Globus pallidus (tissue), 1 donor: ENCODE measurements around the gene OPA3.

Source experiments
- DNase-seq: peaks from one replicate; pipeline ENCODE4 v3.0.0-alpha.2; 2015; ENCODE audit warnings: low spot score

OPA3 gene

DNA sequence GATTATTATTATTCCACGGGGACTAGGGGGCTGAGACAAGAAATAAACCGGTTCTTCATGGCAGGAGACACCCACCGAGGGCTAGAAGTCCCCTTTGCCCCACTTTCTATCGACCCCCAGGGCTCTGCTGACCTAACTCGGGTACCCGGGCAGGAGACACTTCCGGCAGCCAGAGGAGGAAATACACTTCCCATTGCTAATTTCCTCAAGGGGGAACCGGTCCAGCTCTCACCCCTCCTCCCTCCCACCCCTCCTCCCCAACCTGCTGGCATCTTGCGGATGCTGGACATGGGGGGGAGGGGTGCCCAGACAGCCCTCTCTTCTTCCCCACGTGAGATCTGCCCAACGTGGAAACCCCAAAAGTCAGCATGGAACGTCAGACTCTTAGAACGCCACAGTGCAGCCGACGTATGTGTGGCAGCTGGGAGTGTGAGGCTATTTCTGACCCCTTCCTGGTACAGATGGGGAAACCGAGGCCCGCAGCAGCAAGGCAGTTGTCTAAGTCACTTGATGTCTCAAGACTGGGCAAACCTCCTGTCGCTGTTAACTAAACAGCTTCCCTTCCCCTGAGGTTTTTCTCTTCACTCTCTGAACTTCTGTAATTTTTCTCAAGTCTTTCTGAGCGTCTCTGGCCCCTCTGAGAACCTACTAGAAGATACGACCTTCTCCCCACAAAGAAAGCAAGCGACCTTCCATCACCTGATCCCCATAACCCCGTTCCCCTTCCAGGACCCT lies 13.8 kb upstream of the OPA3 start:
- DNase-seq = no peak

DNA sequence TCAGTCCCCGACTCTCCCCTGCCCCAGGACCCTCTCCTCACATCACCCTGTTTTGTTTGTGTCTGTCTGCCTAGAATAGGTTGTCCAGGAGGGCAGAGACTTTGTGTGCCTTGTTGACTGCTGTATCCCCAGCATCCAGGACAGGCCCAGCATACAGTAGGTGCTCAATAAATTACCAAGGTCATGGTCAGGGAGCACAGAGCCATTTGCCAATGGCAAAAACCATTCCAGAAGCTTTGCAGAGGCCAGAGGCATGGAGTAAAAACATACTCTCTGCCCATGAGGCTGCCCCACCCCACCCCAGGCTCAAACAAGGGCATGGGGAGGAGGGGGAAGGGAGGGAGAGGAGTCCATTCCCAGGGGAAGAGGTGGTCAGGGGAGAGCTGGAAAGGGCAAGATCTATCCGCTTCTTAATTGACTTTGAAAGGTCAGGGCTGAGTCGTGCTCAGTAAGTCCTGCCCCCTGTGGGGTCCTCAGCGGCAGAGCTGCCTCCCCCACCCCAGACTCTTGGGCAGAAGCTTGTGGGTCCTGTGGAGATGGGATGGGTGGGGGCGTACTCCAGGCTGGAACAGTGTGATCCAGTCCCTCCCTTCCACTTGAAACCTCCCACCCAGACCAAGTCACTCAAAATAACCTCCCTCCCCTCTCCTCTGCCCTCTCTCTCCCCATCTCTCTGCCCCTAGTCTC lies 13.0 kb upstream of the OPA3 start:
- DNase-seq = no peak

DNA sequence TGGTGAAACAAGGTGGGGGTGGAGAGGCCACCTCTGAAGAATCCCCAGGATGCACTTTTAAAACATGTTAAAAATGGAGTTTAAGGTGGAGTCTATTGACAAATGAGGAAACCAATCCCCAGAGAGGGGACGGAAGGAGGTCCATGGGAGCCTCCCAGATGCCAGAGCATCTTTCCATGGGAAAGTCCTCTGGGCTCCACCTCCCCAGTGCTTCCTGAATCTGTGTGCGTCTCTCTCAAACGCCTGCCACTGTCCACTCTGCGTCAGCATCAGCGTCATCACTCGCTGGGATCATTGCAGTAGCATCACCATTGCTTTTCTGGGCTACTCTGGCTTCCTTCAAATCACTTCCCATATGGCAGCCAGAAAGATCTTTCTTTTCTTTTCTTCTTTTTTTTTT lies 11.2 kb upstream of the OPA3 start:
- no peak for DNase-seq

DNA sequence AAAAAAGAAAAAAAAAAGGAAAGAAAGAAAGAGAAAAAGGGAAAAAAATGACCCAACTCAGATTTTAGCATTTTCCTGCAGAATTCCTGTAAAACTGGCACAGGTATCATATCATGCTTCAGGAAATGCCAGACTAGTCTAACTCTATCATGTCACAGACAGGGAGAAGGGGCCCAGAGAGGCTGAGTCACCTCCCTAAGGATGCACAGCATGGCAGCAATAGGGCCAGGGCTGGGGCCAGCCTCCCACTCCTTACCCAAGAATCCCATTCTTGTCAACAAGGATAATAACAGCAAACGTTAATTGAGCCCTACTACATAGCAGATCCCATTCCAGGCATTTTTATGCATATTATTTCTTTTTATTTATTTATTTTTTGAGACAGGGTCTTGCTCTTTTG lies 8.9 kb upstream of the OPA3 start:
- no peak for DNase-seq

DNA sequence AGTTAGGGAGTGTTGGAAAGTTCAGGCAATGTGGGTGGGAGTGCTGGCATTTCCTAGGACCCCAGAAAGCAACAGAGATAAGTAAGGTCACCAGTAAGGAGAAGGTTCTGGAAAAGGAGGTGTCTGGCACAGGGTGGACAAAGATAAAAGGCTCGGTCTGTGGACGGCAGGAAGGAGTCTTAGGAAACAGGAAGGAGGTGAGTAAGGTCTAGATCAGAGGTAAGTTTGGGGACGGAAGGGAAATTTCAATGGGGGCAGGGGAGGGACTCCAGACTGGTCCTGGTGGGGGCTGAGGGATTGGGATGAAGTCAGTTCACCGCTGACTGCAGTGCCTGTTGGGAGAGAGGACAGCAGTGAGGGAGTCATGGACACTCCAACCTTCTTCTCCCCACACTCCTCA lies 7.8 kb upstream of the OPA3 start:
- no peak for DNase-seq

DNA sequence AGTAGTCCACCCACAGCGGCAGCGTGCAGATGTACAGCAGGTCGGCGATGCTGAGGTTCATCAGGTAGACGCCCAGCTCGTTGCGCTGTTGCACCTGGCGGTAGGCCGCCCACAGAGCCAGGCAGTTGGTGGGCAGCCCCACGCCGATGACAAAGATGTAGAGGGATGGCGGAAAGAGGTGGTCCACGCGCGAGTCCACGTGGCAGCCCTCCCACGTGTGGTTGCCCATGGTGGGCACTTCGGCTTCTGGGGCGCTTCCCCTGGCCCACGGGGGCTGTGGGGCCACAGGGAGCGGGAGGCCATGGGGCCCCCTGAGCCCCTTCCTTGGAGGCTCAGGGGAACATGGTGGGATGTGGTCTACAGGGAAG lies 7.0 kb upstream of the OPA3 start:
- no peak for DNase-seq

DNA sequence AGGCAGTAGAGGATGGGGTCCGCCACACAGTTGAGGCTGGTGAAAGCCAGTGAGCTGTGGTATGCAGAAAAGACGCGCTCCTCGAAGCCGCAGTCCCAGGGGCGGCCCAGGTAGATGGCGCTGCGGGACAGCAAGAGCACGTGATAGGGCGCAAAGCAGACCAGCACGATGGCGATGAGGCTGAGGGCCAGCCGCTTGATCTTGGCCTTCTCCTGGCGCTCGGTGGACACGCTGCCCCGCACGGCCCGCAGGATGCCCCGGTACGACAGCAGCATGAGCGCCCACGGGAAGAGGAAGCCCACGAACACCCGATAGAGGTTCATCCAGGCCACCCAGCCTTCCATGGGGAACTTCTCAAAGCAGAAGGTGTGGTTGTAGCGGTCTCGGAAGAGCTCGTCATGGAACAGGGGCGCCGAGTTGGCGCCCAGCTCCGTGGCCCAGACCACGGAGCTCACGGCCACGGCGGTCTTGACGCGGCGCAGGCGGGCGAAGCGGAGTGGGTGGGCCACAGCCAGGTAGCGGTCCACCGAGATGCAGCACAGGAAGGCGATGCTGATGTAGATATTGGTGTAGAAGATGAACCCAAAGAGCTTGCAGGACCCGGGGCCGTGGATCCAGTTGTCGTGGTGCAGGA lies 6.5 kb upstream of the OPA3 start:
- DNase-seq = no peak

DNA sequence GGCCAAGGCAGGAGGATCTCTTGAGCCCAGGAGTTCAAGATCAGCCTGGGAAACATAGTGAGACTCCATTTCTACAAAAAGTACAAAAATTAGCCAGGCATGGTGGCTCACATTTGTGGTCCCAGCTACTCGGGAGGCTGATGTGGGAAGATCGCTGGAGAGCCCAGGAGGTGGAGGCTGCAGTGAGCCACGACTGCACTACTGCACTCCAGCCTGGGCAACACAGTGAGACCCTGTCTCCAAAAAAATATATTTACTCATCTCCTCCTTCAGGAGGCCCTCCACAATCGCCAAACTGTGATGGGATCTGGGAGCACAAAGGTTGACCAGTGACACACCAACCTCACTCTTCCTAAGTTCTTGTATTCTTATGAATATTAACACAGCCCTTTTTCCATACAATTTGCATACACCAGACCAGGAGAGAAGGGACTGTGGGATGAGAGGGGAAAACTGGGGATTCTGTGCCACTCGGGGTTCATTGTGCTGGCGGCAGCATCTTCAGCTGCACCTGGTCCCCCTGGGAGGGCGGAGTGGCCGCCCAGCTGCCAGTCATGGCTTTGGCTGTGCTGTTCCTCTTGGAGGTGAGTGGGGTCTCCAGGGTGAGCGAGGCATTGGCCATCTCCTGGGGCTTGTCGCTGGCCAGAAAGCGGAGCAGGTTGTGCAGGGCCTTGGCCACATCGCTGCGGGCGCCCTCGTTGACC lies 5.8 kb upstream of the OPA3 start:
- DNase-seq = no peak

DNA sequence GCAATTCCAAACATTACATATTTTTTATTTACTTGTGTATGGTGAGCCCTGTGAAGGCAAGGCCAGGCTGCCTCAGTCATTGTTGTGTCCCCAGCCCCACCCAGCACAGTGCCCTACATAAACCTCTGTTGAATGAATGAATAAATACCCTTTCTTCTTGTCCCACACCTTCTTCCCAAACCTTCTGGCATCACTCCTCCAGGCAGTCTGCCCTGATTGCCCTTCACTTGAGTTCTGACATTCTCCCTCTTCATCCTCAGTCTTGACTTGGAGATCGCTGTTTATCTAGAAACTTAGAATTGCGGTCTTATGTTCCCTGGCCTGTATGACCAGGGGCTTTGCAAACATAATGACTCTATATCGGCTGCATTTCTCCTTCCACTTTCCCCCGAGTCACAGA lies 5.2 kb upstream of the OPA3 start:
- DNase-seq = no peak

DNA sequence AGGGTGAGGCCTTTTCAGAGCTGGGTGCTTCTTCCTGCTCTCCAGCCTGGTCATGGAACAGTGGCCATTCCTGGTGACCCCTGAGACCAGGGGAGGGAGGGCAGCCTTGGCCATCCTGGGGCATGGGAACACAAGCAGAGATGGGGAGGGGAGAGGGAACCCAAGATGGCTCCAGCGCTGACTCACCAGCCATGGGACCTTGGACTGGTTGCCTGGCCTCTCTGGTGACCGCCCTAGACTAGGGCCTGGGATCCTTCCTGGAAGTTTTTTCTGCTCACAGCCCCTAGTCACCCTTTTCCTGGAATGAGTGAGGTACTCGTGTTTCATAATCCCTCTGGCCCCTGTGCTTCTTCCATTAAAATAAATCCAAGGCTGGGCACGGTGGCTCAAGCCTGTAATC lies 3.3 kb upstream of the OPA3 start:
- no peak for DNase-seq

DNA sequence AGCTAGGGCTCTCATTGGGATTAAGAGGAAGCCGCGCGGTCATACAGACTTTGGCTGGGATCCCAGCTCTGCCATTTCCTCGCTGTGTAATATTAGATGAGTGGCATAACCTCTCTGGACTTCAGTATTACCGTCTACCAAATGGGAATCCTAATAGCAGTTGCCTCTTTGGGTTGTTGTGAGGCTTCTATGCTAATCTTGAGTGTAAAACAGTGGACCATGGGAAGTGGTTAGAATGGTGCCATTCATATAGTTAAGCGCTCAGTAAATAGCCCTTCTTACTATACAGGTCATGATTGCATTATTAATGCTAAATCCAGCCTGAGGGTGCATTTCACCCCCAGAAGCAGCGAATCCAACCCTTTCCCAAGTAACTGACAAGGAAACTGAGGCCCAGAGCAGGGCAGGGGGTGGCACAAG lies 566 bp upstream of the OPA3 start:
- no peak for DNase-seq

DNA sequence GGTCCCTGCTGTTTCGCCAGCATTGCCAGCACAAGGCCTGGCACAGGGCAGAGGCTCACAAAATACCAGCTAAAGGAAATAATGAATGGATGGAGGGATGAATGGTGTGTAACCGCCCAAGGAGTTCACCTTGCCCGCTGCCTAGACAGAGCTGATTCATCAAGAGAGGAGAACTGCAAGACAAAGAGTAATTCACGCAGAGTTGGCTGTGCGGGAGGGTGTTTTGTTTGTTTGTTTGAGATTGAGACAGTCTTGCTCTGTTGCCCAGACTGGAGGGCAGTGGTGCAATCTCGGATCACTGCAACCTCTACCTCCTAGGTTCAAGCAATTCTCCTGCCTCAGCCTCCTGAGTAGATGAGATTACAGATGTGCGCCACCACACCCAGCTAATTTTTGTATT lies 3.0 kb downstream of the OPA3 start:
- no peak for DNase-seq

DNA sequence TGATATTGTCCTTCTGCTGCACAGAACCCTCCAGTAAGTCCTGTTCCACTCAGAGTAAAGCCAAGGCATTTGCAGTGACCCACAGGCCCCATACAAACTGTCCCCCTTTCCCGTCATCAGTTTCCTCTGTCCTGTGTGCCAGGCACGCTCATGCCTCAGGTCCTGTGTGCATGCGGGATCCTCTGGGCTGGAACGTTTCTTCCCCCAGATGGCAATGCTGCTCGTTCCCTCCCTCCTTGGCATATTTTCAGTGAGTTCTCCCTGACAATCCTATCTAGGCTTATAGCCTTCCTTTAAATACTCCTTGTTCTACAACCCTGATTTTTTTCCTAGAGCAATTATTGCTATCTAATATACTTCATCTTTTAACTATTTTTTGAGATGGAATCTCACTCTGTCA lies 5.7 kb downstream of the OPA3 start:
- no peak for DNase-seq

DNA sequence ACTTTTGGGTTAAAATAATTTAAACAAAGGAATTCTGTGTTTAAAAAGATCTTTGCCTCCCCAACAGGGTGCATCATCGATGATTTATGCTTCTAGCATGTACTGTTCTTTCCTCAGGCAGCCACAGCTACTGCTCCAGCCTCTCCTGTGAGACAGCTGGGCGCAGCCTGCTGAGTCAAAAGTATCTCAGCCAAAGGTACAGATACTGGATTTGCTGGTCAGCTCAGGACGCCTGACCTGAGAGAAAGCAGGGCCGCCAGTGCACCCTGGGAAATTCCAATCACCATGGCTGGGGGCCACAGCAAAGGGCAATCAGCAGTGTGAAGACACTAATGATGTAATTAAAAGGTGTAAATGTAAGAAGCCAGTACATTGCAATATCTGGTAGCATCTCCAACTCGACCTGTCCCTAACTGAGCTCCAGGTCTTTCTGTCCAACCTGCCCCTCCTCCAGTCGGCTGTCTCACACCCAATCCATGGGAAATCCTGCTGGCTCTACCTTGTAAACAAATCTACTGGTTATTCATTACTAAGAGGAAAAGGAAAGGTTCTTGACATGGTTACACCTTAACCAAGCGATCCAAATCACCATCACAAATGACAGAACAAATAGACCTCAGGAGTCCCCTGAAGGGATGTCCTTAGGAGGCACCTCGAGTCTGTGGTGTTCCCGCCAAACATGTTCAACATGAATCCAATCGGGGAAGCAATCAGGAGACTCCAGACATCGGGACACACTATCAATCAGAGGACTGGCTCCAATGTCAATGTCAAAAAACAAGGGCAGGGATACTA lies 7.3 kb downstream of the OPA3 start:
- no peak for DNase-seq

DNA sequence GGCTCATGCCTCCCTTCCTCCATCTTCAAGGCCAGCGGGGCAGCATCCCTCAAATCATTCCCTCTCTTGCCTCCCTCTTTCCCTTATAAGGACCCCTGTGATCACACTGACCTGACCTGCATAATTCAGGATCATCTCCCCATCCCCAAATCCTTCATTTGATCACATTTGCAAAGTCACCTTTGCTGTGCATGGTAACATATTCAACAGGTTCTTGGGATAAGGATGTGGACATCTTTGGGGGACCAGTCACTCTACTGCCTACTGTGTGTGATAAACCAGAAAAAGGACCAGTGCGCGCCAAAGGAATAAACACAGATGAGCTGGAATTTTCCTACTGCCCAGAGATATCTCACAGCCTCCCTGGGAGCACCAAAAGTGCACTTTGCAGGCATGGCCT lies 7.9 kb downstream of the OPA3 start:
- no peak for DNase-seq

DNA sequence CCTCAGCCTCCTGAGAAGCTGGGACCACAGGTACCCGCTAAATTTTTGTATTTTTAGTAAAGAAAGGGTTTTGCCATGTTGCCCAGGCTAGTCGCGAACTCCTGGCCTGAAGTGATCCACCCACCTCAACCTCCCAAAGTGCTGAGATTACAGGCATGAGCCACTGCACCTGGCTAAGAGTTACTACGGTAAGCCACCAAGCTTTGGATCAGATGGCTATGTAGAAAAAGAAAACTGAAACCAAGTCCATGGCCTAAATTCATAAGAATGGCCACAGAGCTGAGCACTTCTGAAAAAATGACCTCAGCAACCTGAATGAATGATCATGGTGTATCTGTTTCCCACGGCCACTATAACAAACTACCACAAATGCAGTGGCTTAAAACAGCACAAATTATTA lies 9.4 kb downstream of the OPA3 start:
- DNase-seq = no peak

DNA sequence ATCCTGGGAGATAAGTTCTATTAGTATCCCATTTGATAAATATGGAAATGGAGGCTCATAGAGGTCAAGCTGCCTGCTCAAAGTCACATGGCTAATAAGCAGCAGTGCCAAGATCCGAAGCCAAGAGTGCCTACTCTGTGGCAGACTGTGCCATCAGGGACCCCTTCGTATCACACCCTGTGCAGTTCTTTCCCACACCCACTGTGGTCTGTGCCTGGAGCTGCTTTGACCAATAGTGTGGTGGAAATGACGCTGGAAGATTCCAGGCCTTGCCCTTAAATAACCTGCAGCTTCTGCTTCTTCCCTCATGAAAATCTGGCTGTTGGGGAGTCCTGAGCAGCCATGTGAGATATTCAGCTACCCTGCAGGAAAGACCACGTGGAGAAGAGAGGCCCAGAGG lies 10.1 kb downstream of the OPA3 start:
- no peak for DNase-seq

DNA sequence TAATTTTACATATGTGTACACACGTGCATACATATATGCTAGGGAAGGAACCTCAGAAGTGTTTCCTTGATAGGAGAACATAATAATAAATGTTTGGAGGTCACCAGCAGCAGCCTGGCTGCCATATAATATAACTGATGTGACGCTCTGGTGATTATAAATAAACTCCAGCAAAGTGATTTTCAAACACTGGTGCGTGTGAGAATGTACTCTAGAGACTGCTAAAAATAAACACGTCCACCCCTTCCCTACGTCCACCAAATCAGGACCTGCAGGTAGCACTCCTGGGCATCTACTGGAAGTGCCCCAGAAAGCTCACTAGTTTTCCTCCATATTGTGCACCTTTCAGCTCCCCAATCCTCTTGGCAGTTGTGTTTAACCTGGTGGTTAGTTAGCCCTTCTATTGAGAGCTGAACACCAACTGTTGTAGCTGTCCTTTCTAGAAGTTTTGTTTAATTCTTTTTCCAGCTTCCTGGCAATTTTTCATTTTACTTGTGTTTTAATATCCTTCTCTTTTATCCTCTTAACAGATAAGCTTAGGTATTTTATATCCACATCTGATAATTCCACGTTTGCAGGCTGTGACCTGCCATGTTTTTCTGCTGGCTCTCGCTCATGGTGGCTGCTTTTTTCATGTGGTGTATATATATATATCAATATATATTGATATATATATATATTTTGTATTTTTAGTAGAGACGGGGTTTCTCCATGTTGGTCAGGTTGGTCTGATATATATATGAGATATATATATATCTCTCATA lies 13.0 kb downstream of the OPA3 start:
- no peak for DNase-seq

DNA sequence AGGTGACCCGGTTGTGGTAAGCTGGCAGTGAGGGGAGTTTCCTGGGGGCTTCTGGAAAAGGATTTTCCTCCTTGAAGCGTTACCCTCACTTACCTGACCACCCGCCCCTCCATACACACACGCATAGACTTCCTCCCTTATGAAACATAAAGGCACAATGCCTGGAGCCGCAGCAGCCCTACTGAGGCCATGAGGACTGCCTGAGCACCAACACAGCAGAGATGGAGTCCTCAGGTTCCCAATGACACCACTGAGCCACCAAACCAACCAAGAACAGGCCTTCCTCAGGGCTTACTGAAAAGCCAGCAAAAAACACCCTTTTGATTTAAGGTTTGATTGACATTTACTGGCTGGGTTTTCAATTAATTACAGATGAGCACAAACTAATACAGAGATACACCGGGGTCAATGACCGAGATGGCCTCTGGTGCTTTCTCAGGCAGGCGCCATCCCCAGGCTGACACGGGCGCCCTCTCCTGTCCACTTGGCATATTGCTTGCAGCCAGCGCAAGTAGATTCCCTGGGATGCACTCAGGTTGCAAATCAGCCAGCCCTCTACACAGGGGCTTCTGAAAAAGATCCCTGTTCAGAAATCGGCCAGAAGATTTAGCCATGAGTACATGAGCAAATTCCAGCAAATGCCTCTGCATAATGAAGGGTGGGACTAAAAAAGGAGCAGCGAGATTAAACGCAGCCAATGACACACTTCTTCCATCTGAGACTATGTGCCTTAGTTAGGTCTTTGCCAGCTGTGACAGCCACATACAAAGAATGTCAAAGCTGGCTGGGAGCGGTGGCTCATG lies 14.8 kb downstream of the OPA3 start:
- peak; percentile 26 for DNase-seq

DNA sequence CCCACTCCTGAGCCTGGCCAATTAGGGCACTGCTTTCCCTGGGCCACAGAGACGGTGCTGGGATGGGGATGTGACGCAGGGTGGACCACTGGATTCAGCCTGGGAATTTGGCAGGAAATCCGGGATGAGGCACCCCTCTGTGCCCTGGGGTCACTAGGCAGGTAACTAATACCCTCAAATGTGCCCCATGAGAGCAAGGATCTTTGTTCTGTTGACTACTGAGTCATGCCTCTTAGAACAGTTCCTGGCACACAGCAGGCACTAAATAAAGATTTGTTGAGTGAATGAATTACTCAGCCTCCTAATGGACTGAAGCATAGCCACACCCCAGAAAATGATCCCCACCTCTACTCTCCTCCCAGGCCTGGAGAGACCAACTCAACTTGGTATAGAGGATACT lies 15.9 kb downstream of the OPA3 start:
- DNase-seq = no peak

DNA sequence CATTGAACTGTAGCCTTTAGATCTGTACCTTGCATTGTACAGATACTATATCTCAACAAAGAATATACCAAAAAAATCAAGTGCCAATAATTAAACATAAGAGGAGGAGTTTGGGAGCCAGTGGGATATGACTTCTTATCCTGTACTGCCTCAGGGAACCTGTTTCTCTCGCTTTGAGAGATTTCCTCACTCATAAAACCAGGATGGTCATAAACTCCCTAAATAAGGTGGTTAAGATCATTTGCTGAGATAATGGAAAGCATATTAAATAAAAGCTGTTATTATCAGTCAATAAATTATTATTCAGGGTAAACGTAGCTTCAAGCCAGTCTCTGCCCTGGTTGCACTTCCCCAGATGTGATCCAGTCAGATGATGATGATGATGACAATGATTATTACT lies 17.0 kb downstream of the OPA3 start:
- no peak for DNase-seq
